OCI-LY3 (cell line): ENCODE results near the gene BOC.

Experiments
- H2AFZ ChIP-seq: fragments of 200-600, 300-600 bp; shearing (Covaris generic); 2 replicates; pipeline ENCODE4 v1.6.0; 2014; ENCODE audit warnings: antibody characterized with exemption, low read depth, low read length
- H3K27ac ChIP-seq: fragments of 200-600, 300-600 bp; sonication (generic); 2 replicates; pipeline ENCODE4 v1.5.1; 2014; ENCODE audit warnings: mild to moderate bottlenecking, low read length, moderate library complexity, mixed read lengths
- H3K27me3 ChIP-seq: fragments of 200-600, 300-600 bp; sonication (generic); 2 replicates; pipeline ENCODE4 v1.6.1; 2014; ENCODE audit warnings: low read depth, low read length, mixed read lengths
- H3K36me3 ChIP-seq: fragments of 200-600, 300-600 bp; sonication (generic); replicated peaks from 2 replicates; pipeline ENCODE3; 2014; ENCODE audit warnings: low read depth, low read length, mixed read lengths
- H3K4me1 ChIP-seq: fragments of 300-600, 200-600 bp; sonication (generic); 2 replicates; pipeline ENCODE4 v1.6.1; 2014; ENCODE audit warnings: low read length, mixed read lengths
- H3K4me2 ChIP-seq: fragments of 200-600, 300-600 bp; sonication (generic); 2 replicates; pipeline ENCODE4 v1.6.1; 2014; ENCODE audit warnings: low read length, mixed read lengths
- H3K4me3 ChIP-seq: fragments of 300-600, 200-600 bp; sonication (generic); 2 replicates; pipeline ENCODE4 v1.5.1; 2014; ENCODE audit warnings: antibody characterized with exemption, mild to moderate bottlenecking, low read length, moderate library complexity
- H3K79me2 ChIP-seq: fragments of 300-600, 200-600 bp; shearing (Covaris generic); 2 replicates; pipeline ENCODE4 v1.6.1; 2014; ENCODE audit warnings: mild to moderate bottlenecking, low read length, mixed read lengths
- H3K9ac ChIP-seq: fragments of 300-600, 200-600 bp; shearing (Covaris generic); 2 replicates; pipeline ENCODE4 v1.6.0; 2014; ENCODE audit warnings: mild to moderate bottlenecking, low read length, moderate library complexity
- H3K9me3 ChIP-seq: fragments of 200-600, 300-600 bp; shearing (Covaris generic); 2 replicates; pipeline ENCODE4 v1.6.1; 2014; ENCODE audit warnings: low read length, mixed read lengths; ENCODE audit not compliant: insufficient read depth
- H4K20me1 ChIP-seq: fragments of 200-600, 300-600 bp; sonication (generic); 2 replicates; pipeline ENCODE4 v1.6.1; 2016; ENCODE audit warnings: low read length, mixed read lengths; ENCODE audit not compliant: insufficient read depth
- EZH2phosphoT487 ChIP-seq: fragments of 200-600 bp; shearing (Covaris generic); IDR thresholded peaks from 2 replicates; pipeline ENCODE4 v1.6.1; 2018; ENCODE audit warnings: antibody characterized with exemption, mixed run types, low read depth
- TF ChIP-seq, protein P1 (sequence below): fragments of 200-600, 300-600 bp; sonication (generic); IDR thresholded peaks from 2 replicates; pipeline ENCODE4 v1.5.1; 2014; ENCODE audit warnings: antibody characterized with exemption, low read length, low read depth

The BOC gene

DNA sequence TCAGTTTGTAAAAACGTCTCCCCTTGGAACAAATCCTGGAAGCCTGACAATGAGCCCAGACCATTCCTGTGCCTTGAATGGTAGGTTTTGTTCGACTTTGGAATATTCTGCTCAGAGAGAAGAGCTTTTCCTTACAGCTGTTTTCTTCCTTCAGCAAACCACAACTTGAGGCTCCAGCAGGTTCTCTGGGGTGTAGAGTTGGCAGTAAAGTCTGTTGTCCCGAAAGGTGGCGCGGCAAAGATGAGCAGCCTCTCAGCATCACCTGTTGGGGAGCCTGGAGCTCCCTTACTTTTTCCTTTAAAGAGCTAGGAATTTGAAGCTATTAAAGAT lies 65.4 kb downstream of the BOC start:
- Histone ChIP-seq H3K4me2 (peak overlapping the region; percentile 83), H4K20me1 (no peaks in the 10 kb centered on the region), H2AFZ (0 out of 2 replicates have a peak overlapping the region, but pooled peaks have one; percentile 63), H3K9me3 (no peaks in the 10 kb centered on the region), H3K9ac (peak overlapping the region; percentile 61), H3K36me3 (no peaks in the 10 kb centered on the region), H3K27ac (0 out of 2 replicates have a peak overlapping the region, but pooled peaks have one; percentile 25), H3K79me2 (no peaks in the 10 kb centered on the region), H3K4me1 (peaks cover 29% of the 10 kb centered on the region), H3K27me3 (no peaks in the 10 kb centered on the region), H3K4me3 (peak overlapping the region; percentile 67)
- TF ChIP-seq EZH2phosphoT487: no peak
- TF ChIP-seq, protein P1, sequence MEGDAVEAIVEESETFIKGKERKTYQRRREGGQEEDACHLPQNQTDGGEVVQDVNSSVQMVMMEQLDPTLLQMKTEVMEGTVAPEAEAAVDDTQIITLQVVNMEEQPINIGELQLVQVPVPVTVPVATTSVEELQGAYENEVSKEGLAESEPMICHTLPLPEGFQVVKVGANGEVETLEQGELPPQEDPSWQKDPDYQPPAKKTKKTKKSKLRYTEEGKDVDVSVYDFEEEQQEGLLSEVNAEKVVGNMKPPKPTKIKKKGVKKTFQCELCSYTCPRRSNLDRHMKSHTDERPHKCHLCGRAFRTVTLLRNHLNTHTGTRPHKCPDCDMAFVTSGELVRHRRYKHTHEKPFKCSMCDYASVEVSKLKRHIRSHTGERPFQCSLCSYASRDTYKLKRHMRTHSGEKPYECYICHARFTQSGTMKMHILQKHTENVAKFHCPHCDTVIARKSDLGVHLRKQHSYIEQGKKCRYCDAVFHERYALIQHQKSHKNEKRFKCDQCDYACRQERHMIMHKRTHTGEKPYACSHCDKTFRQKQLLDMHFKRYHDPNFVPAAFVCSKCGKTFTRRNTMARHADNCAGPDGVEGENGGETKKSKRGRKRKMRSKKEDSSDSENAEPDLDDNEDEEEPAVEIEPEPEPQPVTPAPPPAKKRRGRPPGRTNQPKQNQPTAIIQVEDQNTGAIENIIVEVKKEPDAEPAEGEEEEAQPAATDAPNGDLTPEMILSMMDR: no peak

DNA sequence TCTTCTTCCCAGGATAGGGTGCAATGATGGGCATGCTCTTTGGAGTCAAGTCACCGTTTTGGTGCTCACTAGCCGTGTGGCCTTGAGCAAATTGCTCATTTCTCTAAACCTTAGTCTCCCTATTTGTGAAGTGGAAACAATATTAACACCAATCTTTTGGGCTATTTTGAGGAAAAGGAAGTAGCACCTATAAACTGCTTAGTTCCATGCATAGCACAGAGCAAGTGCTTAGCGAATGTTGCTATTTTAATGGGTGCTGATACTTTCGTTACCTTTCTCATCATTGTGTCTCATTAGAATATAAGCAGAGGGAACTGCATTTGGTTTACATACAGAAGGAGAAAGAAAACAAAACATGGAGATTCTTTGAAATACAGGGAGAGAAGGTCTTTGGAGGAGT lies 66.1 kb downstream of the BOC start:
- Histone ChIP-seq H3K4me2 (peak overlapping the region; percentile 15), H3K9ac (no peak overlapping the region), H3K4me1 (peaks cover 29% of the 10 kb centered on the region), H2AFZ (no peak overlapping the region), H3K4me3 (no peak overlapping the region), H4K20me1 (no peaks in the 10 kb centered on the region), H3K9me3 (no peaks in the 10 kb centered on the region), H3K36me3 (no peaks in the 10 kb centered on the region), H3K27ac (no peak overlapping the region), H3K79me2 (no peaks in the 10 kb centered on the region), H3K27me3 (no peaks in the 10 kb centered on the region)
- no peak for TF ChIP-seq EZH2phosphoT487
- TF ChIP-seq, protein P1: no peak

DNA sequence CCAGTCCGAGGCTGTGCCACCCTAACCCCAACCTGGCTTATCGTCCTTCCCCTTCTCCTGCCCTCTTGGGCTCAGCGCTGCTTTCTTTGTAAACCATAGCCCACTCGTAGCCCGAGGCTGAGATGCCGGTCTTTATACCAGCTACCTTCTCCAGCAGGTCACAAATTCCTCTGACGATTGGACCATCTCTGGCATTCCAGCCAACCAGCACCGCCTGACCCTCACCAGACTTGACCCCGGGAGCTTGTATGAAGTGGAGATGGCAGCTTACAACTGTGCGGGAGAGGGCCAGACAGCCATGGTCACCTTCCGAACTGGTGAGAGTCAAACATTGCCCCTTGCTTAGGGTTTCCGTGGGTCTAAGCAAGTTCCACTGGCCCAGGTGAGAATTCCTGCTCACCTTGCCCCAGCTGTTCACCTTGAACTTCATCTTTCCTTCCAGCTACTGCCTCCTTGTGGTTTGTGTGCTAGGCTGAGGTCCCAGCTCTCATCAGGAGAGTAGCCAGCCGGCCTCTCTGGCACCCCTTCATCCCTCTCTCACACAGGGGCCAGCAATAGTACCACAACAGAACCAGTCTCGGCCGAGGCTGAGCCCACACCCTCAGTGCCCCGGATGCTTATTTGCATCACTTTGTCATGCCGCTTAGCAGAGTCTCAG lies 66.7 kb downstream of the BOC start:
- no peaks in the 10 kb centered on the region for H4K20me1 ChIP-seq
- no peak overlapping the region for H3K27ac ChIP-seq
- no peak overlapping the region for H3K4me3 ChIP-seq
- H3K9me3 ChIP-seq: no peaks in the 10 kb centered on the region
- TF ChIP-seq, protein P1: peak; percentile 66
- no peak for TF ChIP-seq EZH2phosphoT487
- no peaks in the 10 kb centered on the region for H3K27me3 ChIP-seq
- no peak overlapping the region for H3K4me2 ChIP-seq
- no peaks in the 10 kb centered on the region for H3K36me3 ChIP-seq
- H3K79me2 ChIP-seq: no peaks in the 10 kb centered on the region
- H3K4me1 ChIP-seq: peaks cover 29% of the 10 kb centered on the region
- no peak overlapping the region for H3K9ac ChIP-seq
- no peak overlapping the region for H2AFZ ChIP-seq

DNA sequence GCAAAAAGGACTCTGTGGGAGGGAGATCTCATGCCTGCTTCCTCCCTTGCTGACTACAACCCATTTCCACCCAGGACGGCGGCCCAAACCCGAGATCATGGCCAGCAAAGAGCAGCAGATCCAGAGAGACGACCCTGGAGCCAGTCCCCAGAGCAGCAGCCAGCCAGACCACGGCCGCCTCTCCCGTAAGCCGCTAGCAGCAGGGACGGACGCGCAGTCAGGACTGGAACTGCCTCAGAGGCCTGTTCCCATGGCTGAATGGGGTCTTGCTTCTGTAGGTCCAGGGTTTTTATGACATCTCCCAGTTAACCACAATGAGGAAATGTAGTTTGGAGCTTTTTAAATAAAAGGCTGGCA lies 67.2 kb downstream of the BOC start:
- Histone ChIP-seq H2AFZ (no peak overlapping the region), H4K20me1 (no peaks in the 10 kb centered on the region), H3K36me3 (no peaks in the 10 kb centered on the region), H3K9ac (no peak overlapping the region), H3K27ac (no peak overlapping the region), H3K27me3 (no peaks in the 10 kb centered on the region), H3K9me3 (no peaks in the 10 kb centered on the region), H3K4me2 (no peak overlapping the region), H3K79me2 (no peaks in the 10 kb centered on the region), H3K4me3 (no peak overlapping the region), H3K4me1 (peaks cover 29% of the 10 kb centered on the region)
- TF ChIP-seq, protein P1: no peak
- TF ChIP-seq EZH2phosphoT487: no peak
